GM12878 (cell line): ENCODE measurements around the gene ABR.

Experiments used
- EP300 ChIP-seq, 2 experiments: fragments of 150-350 bp in 1 of 2; IDR thresholded peaks; 2 replicates each; pipeline ENCODE4 v1.6.1; 2011 to 2012; ENCODE audit warnings: low read depth in 2 of 2, low read length in 2 of 2, borderline replicate concordance in 1 of 2, improper control_type of control experiment in 1 of 2, inconsistent platforms in 1 of 2; ENCODE audit not compliant: control insufficient read depth in 1 of 2
- ESRRA ChIP-seq: IDR thresholded peaks from 2 replicates; pipeline ENCODE4 v1.6.1; 2012; ENCODE audit warnings: mild to moderate bottlenecking, low read length, improper control_type of control experiment
- GABPA ChIP-seq: IDR thresholded peaks from 2 replicates; pipeline ENCODE4 v1.6.1; 2014; ENCODE audit warnings: antibody characterized with exemption, low read depth, mild to moderate bottlenecking, inconsistent platforms
- NR2C1 ChIP-seq: fragments of 450-650 bp; IDR thresholded peaks from 2 replicates; pipeline ENCODE4 v1.6.1; 2017; ENCODE audit warnings: antibody characterized with exemption, mild to moderate bottlenecking, moderate library complexity
- NR2C2 ChIP-seq: IDR thresholded peaks from 2 replicates; pipeline ENCODE4 v1.6.1; 2011; ENCODE audit warnings: borderline replicate concordance, low read depth; ENCODE audit not compliant: control insufficient read depth, insufficient read length
- POLR2A ChIP-seq: IDR thresholded peaks from 2 replicates; pipeline ENCODE4 v1.6.1; 2011; ENCODE audit warnings: low read depth, mild to moderate bottlenecking, low read length
- RAD51 ChIP-seq: fragments of 450-650 bp; IDR thresholded peaks from 2 replicates; pipeline ENCODE4 v1.6.1; 2016; ENCODE audit warnings: moderate library complexity, mild to moderate bottlenecking, inconsistent platforms
- ZNF217 ChIP-seq: fragments of 450-650 bp; IDR thresholded peaks from 2 replicates; pipeline ENCODE4 v1.6.1; 2017; ENCODE audit warnings: antibody characterized with exemption, mild to moderate bottlenecking
- TF ChIP-seq, protein P1 (sequence below), 3 experiments: IDR thresholded peaks in 2 of 3; conservative IDR thresholded peaks in 1 of 3; 2 replicates each; pipeline ENCODE4 v1.5.1; 2011; ENCODE audit warnings: low read depth in 3 of 3, low read length in 3 of 3, mild to moderate bottlenecking in 3 of 3, control low read depth in 2 of 3, moderate library complexity in 2 of 3, inconsistent platforms in 1 of 3, mixed read lengths in 1 of 3; ENCODE audit not compliant: control insufficient read depth in 2 of 3, insufficient read depth in 1 of 3; ENCODE audit errors: extremely low read depth in 1 of 3
- TF ChIP-seq, protein P2 (sequence below): fragments of 450-650 bp; IDR thresholded peaks from 2 replicates; pipeline ENCODE4 v1.6.1; 2018; ENCODE audit warnings: borderline replicate concordance, mild to moderate bottlenecking; ENCODE audit not compliant: partially characterized antibody
- TF ChIP-seq, protein P3 (sequence below): IDR thresholded peaks from 2 replicates; pipeline ENCODE4 v1.6.1; 2011; ENCODE audit warnings: borderline replicate concordance, low read depth, mild to moderate bottlenecking, moderate library complexity, low read length; ENCODE audit not compliant: insufficient read depth, poor library complexity, severe bottlenecking
- TF ChIP-seq, protein P4 (sequence below): fragments of 450-650 bp; IDR thresholded peaks from 2 replicates; pipeline ENCODE4 v1.6.1; 2014; ENCODE audit warnings: mild to moderate bottlenecking

DNA sequence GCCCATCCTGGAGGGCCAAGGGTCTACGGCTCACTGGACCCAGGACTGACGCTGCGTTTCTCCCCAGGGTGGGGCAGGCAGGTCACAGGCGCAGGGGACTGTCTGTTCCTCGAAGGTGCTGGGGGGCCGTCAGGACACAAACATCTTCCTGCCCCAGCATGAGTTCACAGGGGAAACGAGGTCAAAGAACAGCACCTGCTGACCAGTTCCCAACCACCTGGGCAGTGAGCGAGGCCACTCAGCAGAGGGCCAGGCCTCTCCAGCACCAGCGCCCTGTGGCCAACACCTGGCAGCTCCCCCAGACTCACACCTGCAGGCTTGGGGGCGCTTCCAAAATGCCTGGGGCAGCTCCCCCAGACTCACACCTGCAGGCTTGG is 153.2 kb downstream of the ABR start:
- TF ChIP-seq EP300 (IDR thresholded peaks at IDR 0.05; ENCODE audit: borderline replicate concordance in 1 of 2, control insufficient read depth in 1 of 2, low read depth in 2 of 2, low read length in 2 of 2), result no peak
- no peak for TF ChIP-seq POLR2A
- TF ChIP-seq, protein P1, sequence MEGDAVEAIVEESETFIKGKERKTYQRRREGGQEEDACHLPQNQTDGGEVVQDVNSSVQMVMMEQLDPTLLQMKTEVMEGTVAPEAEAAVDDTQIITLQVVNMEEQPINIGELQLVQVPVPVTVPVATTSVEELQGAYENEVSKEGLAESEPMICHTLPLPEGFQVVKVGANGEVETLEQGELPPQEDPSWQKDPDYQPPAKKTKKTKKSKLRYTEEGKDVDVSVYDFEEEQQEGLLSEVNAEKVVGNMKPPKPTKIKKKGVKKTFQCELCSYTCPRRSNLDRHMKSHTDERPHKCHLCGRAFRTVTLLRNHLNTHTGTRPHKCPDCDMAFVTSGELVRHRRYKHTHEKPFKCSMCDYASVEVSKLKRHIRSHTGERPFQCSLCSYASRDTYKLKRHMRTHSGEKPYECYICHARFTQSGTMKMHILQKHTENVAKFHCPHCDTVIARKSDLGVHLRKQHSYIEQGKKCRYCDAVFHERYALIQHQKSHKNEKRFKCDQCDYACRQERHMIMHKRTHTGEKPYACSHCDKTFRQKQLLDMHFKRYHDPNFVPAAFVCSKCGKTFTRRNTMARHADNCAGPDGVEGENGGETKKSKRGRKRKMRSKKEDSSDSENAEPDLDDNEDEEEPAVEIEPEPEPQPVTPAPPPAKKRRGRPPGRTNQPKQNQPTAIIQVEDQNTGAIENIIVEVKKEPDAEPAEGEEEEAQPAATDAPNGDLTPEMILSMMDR (IDR thresholded peaks at IDR 0.05 in 2 of 3, conservative IDR thresholded peaks at IDR 0.05 in 1 of 3; ENCODE audit: control insufficient read depth in 2 of 3, extremely low read depth in 1 of 3, insufficient read depth in 1 of 3, low read depth in 3 of 3, low read length in 3 of 3), result no peak
- TF ChIP-seq, protein P2, sequence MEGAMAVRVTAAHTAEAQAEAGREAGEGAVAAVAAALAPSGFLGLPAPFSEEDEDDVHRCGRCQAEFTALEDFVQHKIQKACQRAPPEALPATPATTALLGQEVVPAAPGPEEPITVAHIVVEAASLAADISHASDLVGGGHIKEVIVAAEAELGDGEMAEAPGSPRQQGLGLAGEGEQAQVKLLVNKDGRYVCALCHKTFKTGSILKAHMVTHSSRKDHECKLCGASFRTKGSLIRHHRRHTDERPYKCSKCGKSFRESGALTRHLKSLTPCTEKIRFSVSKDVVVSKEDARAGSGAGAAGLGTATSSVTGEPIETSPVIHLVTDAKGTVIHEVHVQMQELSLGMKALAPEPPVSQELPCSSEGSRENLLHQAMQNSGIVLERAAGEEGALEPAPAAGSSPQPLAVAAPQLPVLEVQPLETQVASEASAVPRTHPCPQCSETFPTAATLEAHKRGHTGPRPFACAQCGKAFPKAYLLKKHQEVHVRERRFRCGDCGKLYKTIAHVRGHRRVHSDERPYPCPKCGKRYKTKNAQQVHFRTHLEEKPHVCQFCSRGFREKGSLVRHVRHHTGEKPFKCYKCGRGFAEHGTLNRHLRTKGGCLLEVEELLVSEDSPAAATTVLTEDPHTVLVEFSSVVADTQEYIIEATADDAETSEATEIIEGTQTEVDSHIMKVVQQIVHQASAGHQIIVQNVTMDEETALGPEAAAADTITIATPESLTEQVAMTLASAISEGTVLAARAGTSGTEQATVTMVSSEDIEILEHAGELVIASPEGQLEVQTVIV, result no peak
- no peak for TF ChIP-seq ZNF217
- no peak for TF ChIP-seq RAD51
- no peak for TF ChIP-seq ESRRA
- no peak for TF ChIP-seq GABPA
- TF ChIP-seq, protein P3, sequence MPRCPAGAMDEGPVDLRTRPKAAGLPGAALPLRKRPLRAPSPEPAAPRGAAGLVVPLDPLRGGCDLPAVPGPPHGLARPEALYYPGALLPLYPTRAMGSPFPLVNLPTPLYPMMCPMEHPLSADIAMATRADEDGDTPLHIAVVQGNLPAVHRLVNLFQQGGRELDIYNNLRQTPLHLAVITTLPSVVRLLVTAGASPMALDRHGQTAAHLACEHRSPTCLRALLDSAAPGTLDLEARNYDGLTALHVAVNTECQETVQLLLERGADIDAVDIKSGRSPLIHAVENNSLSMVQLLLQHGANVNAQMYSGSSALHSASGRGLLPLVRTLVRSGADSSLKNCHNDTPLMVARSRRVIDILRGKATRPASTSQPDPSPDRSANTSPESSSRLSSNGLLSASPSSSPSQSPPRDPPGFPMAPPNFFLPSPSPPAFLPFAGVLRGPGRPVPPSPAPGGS, result no peak
- TF ChIP-seq NR2C1, result no peak
- TF ChIP-seq, protein P4, sequence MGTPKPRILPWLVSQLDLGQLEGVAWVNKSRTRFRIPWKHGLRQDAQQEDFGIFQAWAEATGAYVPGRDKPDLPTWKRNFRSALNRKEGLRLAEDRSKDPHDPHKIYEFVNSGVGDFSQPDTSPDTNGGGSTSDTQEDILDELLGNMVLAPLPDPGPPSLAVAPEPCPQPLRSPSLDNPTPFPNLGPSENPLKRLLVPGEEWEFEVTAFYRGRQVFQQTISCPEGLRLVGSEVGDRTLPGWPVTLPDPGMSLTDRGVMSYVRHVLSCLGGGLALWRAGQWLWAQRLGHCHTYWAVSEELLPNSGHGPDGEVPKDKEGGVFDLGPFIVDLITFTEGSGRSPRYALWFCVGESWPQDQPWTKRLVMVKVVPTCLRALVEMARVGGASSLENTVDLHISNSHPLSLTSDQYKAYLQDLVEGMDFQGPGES, result no peak
- TF ChIP-seq NR2C2, result no peak
